HEK293T (cell line): Measurements from ENCODE around the gene MTURN.

ENCODE experiments used
- ELF4 ChIP-seq: fragments of 450-650 bp; IDR thresholded peaks from 2 replicates; pipeline ENCODE4 v1.6.1; 2017; ENCODE audit warnings: antibody characterized with exemption
- HDGF ChIP-seq: fragments of 450-650 bp; IDR thresholded peaks from 2 replicates; pipeline ENCODE4 v1.6.1; 2017; ENCODE audit warnings: antibody characterized with exemption, borderline replicate concordance
- LEF1 ChIP-seq: fragments of 450-650 bp; IDR thresholded peaks from 2 replicates; pipeline ENCODE4 v1.6.1; 2017; ENCODE audit warnings: mild to moderate bottlenecking, borderline replicate concordance
- SP1 ChIP-seq: fragments of 450-650 bp; IDR thresholded peaks from 2 replicates; pipeline ENCODE4 v1.6.1; 2017
- TF ChIP-seq, protein P1 (sequence below): fragments of 450-650 bp; IDR thresholded peaks from 2 replicates; pipeline ENCODE4 v1.6.1; 2016

DNA sequence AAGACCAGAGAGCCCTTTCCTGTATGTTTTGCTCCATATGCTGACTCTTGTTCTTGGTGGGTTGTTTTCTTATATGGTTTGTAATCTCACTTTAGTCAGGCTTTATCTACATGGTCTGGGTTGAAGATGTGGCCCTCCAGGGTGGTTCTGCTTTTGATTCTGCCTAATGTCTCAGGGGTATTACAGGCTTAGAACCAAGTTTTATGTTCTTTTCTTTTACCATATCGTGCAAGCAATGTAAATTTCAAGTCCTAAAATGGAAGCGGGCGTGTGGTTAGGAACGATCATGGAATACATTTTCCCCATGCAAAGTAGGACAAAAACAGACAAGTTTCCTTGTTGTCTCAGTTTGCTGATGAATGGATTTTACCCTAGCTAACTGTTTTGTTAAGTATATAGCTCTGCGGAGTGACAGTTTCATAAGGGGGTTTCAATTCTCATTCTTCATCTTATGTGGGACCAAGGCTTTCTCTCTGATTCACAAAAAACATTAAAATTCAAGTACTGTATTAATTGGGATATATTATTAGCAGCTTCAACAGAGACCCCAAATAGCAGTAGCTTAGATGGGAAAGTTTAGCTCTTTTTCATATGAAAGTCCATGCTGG is 58.7 kb downstream of the MTURN start:
- TF ChIP-seq, protein P1, sequence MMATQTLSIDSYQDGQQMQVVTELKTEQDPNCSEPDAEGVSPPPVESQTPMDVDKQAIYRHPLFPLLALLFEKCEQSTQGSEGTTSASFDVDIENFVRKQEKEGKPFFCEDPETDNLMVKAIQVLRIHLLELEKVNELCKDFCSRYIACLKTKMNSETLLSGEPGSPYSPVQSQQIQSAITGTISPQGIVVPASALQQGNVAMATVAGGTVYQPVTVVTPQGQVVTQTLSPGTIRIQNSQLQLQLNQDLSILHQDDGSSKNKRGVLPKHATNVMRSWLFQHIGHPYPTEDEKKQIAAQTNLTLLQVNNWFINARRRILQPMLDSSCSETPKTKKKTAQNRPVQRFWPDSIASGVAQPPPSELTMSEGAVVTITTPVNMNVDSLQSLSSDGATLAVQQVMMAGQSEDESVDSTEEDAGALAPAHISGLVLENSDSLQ = no peak
- TF ChIP-seq LEF1 (no peak), SP1 (no peak), HDGF (no peak), ELF4 (no peak)
